Astrocyte (in vitro differentiated cells and primary cell): ENCODE measurements around the gene C19orf53. TPM values are rescaled to one million over a fixed set of nuclear protein-coding genes. Genes with fewer than 3 reads are reported as not detected.
A peak's percentile ranks its signal among the peaks of the same experiment; 100 is the strongest.

ENCODE experiments used
- DNase-seq: peaks from one replicate; pipeline ENCODE4 v3.0.0-alpha.2; 2010; ENCODE audit warnings: low read depth
- FAIRE-seq: peaks from 2 replicates; lab custom pipeline; 2011; peaks lifted over from hg19 to GRCh38; lab: Jason Lieb, UNC
- H2AFZ ChIP-seq: 2 replicates; pipeline ENCODE4 v1.6.0; 2012; ENCODE audit warnings: low read depth, low read length, inconsistent platforms
- H3K27ac ChIP-seq: 2 replicates; pipeline ENCODE4 v1.5.1; 2011; ENCODE audit warnings: low read depth, low read length, inconsistent platforms
- H3K27me3 ChIP-seq: 2 replicates; pipeline ENCODE4 v1.6.0; 2011; ENCODE audit warnings: low read length, inconsistent platforms; ENCODE audit not compliant: insufficient read depth
- H3K36me3 ChIP-seq: 2 replicates; pipeline ENCODE4 v1.5.1; 2011; ENCODE audit warnings: low read length, inconsistent platforms; ENCODE audit not compliant: insufficient read depth
- H3K4me1 ChIP-seq: 2 replicates; pipeline ENCODE4 v1.5.1; 2011; ENCODE audit warnings: low read length, inconsistent platforms; ENCODE audit not compliant: insufficient read depth
- H3K4me2 ChIP-seq: 2 replicates; pipeline ENCODE4 v1.6.0; 2012; ENCODE audit warnings: low read length, inconsistent platforms
- H3K4me3 ChIP-seq: 2 replicates; pipeline ENCODE4 v1.5.1; 2011; ENCODE audit warnings: low read depth, mild to moderate bottlenecking, low read length, inconsistent platforms; ENCODE audit not compliant: insufficient read depth
- H3K79me2 ChIP-seq: 2 replicates; pipeline ENCODE4 v1.6.0; 2012; ENCODE audit warnings: mild to moderate bottlenecking, low read length, inconsistent platforms; ENCODE audit not compliant: insufficient read depth
- H3K9ac ChIP-seq: 2 replicates; pipeline ENCODE4 v1.6.0; 2012; ENCODE audit warnings: mild to moderate bottlenecking, low read length, inconsistent platforms
- H3K9me3 ChIP-seq: 2 replicates; pipeline ENCODE4 v1.5.1; 2012; ENCODE audit warnings: low read depth, mild to moderate bottlenecking, low read length, inconsistent platforms; ENCODE audit not compliant: insufficient read depth
- H4K20me1 ChIP-seq: 2 replicates; pipeline ENCODE4 v1.6.0; 2012; ENCODE audit warnings: low read length, inconsistent platforms; ENCODE audit not compliant: insufficient read depth
- H3K27ac Mint-ChIP-seq: one replicate; pipeline ENCODE4 v1.8.0; 2021; ENCODE audit warnings: mild to moderate bottlenecking, mixed read lengths; ENCODE audit not compliant: unreplicated experiment
- H3K27me3 Mint-ChIP-seq: one replicate; pipeline ENCODE4 v1.8.0; 2021; ENCODE audit warnings: low read depth, mixed read lengths; ENCODE audit not compliant: unreplicated experiment
- H3K36me3 Mint-ChIP-seq: one replicate; pipeline ENCODE4 v1.8.0; 2021; ENCODE audit warnings: low read depth, mixed read lengths; ENCODE audit not compliant: unreplicated experiment
- H3K4me1 Mint-ChIP-seq: one replicate; pipeline ENCODE4 v1.8.0; 2021; ENCODE audit warnings: low read depth, mixed read lengths; ENCODE audit not compliant: unreplicated experiment
- H3K4me3 Mint-ChIP-seq: one replicate; pipeline ENCODE4 v1.8.0; 2021; ENCODE audit warnings: mild to moderate bottlenecking, moderate library complexity, mixed read lengths; ENCODE audit not compliant: unreplicated experiment
- H3K9me3 Mint-ChIP-seq: one replicate; pipeline ENCODE4 v1.8.0; 2021; ENCODE audit warnings: mild to moderate bottlenecking, mixed read lengths; ENCODE audit not compliant: unreplicated experiment
- EZH2 ChIP-seq: IDR thresholded peaks from 2 replicates; pipeline ENCODE4 v1.6.1; 2012; ENCODE audit warnings: mild to moderate bottlenecking, low read length, inconsistent platforms; ENCODE audit not compliant: insufficient read depth
- total RNA-seq: library from RNA; stranded (reverse); gene quantifications from 2 replicates; pipeline ENCODE4 v1.2.1, GENCODE V29; 2021
- TF ChIP-seq, protein P1 (sequence below): IDR thresholded peaks from 2 replicates; pipeline ENCODE4 v1.5.1; 2011; ENCODE audit warnings: low read depth, mild to moderate bottlenecking, inconsistent platforms, low read length, moderate library complexity; ENCODE audit not compliant: insufficient read depth

The C19orf53 gene
- total RNA-seq, 1 donor from 2014 or later = 138 TPM

DNA sequence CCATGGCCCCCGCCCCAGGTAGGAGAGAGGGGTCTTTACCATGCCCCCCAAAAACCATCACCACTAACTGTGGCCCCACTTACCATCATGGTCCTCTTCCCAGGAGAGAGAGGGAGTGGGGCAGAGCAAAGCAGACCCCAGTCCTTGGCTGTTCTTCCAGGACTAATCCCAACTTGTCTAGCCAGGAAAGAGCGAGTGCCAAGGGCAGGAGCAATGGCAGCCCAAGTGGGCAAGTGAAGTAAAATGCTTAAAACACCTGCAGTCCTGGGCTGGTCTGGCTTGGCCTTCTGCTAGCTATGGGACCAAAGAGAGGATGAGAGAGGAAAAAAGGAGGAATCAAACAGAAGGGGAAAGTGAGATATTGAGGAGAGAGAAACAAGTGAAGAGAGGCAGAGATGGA lies 38.9 kb downstream of the C19orf53 start:
- no peak overlapping the region for H3K4me2 ChIP-seq
- DNase-seq (no peak), FAIRE-seq (no peak)
- H3K9me3 ChIP-seq = peaks cover 2% of the 10 kb centered on the region
- no peaks in the 10 kb centered on the region for H3K79me2 ChIP-seq
- H3K4me1 ChIP-seq = no peaks in the 10 kb centered on the region
- H3K9me3 Mint-ChIP-seq = peaks cover 1% of the 10 kb centered on the region
- peaks cover 3% of the 10 kb centered on the region for H4K20me1 ChIP-seq
- TF ChIP-seq, protein P1, sequence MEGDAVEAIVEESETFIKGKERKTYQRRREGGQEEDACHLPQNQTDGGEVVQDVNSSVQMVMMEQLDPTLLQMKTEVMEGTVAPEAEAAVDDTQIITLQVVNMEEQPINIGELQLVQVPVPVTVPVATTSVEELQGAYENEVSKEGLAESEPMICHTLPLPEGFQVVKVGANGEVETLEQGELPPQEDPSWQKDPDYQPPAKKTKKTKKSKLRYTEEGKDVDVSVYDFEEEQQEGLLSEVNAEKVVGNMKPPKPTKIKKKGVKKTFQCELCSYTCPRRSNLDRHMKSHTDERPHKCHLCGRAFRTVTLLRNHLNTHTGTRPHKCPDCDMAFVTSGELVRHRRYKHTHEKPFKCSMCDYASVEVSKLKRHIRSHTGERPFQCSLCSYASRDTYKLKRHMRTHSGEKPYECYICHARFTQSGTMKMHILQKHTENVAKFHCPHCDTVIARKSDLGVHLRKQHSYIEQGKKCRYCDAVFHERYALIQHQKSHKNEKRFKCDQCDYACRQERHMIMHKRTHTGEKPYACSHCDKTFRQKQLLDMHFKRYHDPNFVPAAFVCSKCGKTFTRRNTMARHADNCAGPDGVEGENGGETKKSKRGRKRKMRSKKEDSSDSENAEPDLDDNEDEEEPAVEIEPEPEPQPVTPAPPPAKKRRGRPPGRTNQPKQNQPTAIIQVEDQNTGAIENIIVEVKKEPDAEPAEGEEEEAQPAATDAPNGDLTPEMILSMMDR = no peak
- no peak for TF ChIP-seq EZH2
- H3K4me3 Mint-ChIP-seq = no peak overlapping the region
- H3K9ac ChIP-seq = no peak overlapping the region
- H2AFZ ChIP-seq = no peak overlapping the region
- H3K36me3 Mint-ChIP-seq = peaks cover 13% of the 10 kb centered on the region
- peak overlapping the region; percentile 50 for H3K27ac Mint-ChIP-seq
- H3K27ac ChIP-seq = no peak overlapping the region
- H3K4me3 ChIP-seq = no peak overlapping the region
- no peaks in the 10 kb centered on the region for H3K4me1 Mint-ChIP-seq
- no peaks in the 10 kb centered on the region for H3K27me3 ChIP-seq
- no peaks in the 10 kb centered on the region for H3K27me3 Mint-ChIP-seq
- no peaks in the 10 kb centered on the region for H3K36me3 ChIP-seq

DNA sequence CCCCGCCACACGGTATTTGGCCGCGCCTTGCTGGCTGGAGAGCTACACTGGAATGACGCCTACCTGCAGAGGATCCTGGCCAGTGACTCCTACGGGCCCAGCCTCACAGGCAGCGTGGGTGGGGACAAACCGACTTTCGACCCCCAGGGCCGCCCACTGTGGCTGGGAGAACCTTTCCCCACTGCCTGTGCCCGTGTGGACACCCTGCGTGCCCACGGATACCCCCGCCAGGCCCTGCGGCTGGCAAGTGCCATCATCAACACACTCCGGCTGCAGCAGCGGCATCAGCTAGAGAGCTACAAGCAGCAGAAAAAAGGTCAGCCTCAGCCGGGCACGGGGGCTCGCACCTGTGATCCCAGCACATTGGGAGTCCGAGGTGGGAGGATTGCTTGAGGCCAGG lies 40.3 kb downstream of the C19orf53 start:
- Histone ChIP-seq H3K9me3 (peaks cover 2% of the 10 kb centered on the region), H2AFZ (no peak overlapping the region), H3K4me1 (no peaks in the 10 kb centered on the region), H3K36me3 (no peaks in the 10 kb centered on the region), H3K27me3 (no peaks in the 10 kb centered on the region), H3K9ac (no peak overlapping the region), H4K20me1 (peaks cover 3% of the 10 kb centered on the region), H3K4me3 (no peak overlapping the region), H3K4me2 (no peak overlapping the region), H3K79me2 (no peaks in the 10 kb centered on the region), H3K27ac (no peak overlapping the region)
- FAIRE-seq (no peak), DNase-seq (no peak)
- Mint-ChIP-seq H3K4me1 (no peaks in the 10 kb centered on the region), H3K27me3 (no peaks in the 10 kb centered on the region), H3K36me3 (peaks cover 11% of the 10 kb centered on the region), H3K9me3 (peaks cover 1% of the 10 kb centered on the region), H3K27ac (no peak overlapping the region), H3K4me3 (no peak overlapping the region)
- TF ChIP-seq, protein P1 = no peak
- no peak for TF ChIP-seq EZH2

DNA sequence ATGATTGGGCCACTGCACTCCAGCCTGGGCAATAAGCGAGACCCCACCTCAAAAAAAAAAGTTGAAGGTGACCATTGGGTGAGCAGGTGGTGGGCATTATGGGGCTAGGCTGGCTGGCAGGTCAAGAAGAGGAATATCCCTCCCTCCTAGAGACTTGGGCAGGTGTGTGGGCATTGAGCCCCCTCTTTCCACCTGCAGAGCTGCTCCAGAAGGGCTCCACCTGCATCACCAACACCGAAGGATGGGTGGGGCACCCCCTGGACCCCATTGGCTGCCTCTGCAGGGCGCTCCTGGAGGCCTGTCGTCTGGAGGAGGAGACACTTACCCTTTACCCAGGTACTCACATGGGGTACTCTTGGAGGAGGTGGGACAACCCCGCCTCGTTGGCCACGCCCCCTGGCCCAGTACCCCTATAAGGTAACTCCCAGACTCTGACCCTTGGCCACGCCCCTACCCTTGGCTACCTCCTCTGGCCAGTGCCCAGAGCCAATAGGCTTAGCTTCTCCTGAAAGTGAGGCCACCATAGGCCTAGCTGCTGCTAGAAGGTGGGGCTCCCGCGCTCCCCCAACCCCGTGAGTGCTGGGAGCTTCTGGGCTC lies 42.9 kb downstream of the C19orf53 start:
- H3K79me2 ChIP-seq = no peaks in the 10 kb centered on the region
- H3K4me2 ChIP-seq = no peak overlapping the region
- Mint-ChIP-seq H3K4me3 (no peak overlapping the region), H3K27me3 (no peaks in the 10 kb centered on the region), H3K4me1 (no peaks in the 10 kb centered on the region), H3K27ac (no peak overlapping the region), H3K36me3 (peaks cover 8% of the 10 kb centered on the region), H3K9me3 (peaks cover 1% of the 10 kb centered on the region)
- H3K27ac ChIP-seq = no peak overlapping the region
- no peak overlapping the region for H3K4me3 ChIP-seq
- peaks cover 9% of the 10 kb centered on the region for H4K20me1 ChIP-seq
- no peak for TF ChIP-seq EZH2
- TF ChIP-seq, protein P1 = no peak
- no peaks in the 10 kb centered on the region for H3K27me3 ChIP-seq
- H3K9ac ChIP-seq = no peak overlapping the region
- FAIRE-seq = no peak
- peaks cover 4% of the 10 kb centered on the region for H3K36me3 ChIP-seq
- H2AFZ ChIP-seq = no peak overlapping the region
- H3K9me3 ChIP-seq = peaks cover 2% of the 10 kb centered on the region
- no peak for DNase-seq
- no peaks in the 10 kb centered on the region for H3K4me1 ChIP-seq
